Mucosa of rectum (tissue), 2 donors: Measurements from ENCODE around the gene CBX4.

Experiments
- H3K27ac ChIP-seq, 2 donors: one replicate each; pipeline ENCODE4 v1.7.0; 2013; ENCODE audit warnings: inconsistent platforms in 2 of 2, low read depth in 2 of 2, low read length in 2 of 2
- H3K27me3 ChIP-seq, 2 donors: one replicate each; pipeline ENCODE4 v1.7.0; 2013; ENCODE audit warnings: low read length in 2 of 2; ENCODE audit not compliant: control insufficient read depth in 2 of 2, insufficient read depth in 2 of 2
- H3K36me3 ChIP-seq, 2 donors: one replicate each; pipeline ENCODE4 v1.7.0; 2013; ENCODE audit warnings: low read length in 2 of 2; ENCODE audit not compliant: control insufficient read depth in 2 of 2, insufficient read depth in 2 of 2
- H3K4me1 ChIP-seq, 2 donors: one replicate each; pipeline ENCODE4 v1.7.0; 2013; ENCODE audit warnings: low read length in 2 of 2, mild to moderate bottlenecking in 1 of 2; ENCODE audit not compliant: control insufficient read depth in 2 of 2, insufficient read depth in 2 of 2
- H3K4me3 ChIP-seq, 2 donors: one replicate each; pipeline ENCODE4 v1.7.0; 2013; ENCODE audit warnings: low read length in 2 of 2
- H3K9ac ChIP-seq, 2 donors: one replicate each; pipeline ENCODE4 v1.7.0; 2013; ENCODE audit warnings: low read length in 2 of 2, low read depth in 1 of 2, mild to moderate bottlenecking in 1 of 2
- H3K9me3 ChIP-seq, 2 donors: one replicate each; pipeline ENCODE4 v1.7.0; 2013; ENCODE audit warnings: low read length in 2 of 2; ENCODE audit not compliant: control insufficient read depth in 2 of 2
- donor health status: healthy.
- donor health status: Normal muscosa, but diverticular disease.

CBX4 gene

DNA sequence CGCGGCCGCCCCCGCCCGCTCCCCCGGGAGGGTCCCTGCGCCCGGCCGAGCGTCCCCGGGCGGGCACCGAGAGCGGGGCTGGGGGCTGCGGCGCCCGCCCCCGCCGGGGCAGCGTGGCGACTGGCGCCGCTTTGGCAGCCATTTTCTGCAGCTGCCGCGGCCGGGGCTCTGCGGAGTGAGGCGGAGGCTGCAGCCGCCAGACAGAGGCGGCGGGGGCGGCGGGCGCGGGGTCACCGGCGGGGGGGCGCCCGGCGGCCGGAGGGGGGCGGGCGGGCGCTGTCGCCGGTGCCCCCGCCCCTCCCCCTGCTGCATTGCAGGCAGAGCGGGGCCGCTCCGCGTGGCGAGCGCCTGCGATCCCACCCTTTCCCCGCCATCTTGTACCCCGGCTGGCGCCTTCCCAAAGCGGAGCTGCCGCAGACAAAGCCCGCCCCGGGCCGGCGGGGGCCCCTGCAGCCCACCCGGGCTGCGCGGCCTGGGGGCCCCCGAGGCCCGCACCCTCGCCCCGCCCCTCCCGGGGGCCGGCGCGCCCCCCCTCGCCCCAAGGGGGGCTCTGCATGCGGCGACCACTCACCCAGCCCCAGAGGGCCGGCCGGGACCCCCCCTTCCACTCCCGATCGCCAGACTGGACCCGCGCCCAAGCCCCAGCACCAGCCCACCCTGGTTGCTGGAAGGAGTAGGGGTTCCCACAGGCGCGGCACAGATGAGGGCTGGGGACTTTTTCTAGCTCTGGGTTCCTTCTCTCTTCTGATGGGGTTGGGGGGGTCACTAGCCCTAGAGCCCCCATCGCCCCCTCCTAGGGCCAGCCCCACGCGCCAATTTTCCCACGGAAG lies 25.7 kb downstream of the CBX4 start:
- Histone ChIP-seq H3K27ac (no peak overlapping the region), H3K36me3 (no peaks in the 10 kb centered on the region), H3K9me3 (no peaks in the 10 kb centered on the region), H3K4me1 (peaks cover 20 to 34% of the 10 kb centered on the region in 2 donors), H3K9ac (no peak overlapping the region), H3K4me3 (no peak overlapping the region), H3K27me3 (peaks cover 60 to 63% of the 10 kb centered on the region in 2 donors)

DNA sequence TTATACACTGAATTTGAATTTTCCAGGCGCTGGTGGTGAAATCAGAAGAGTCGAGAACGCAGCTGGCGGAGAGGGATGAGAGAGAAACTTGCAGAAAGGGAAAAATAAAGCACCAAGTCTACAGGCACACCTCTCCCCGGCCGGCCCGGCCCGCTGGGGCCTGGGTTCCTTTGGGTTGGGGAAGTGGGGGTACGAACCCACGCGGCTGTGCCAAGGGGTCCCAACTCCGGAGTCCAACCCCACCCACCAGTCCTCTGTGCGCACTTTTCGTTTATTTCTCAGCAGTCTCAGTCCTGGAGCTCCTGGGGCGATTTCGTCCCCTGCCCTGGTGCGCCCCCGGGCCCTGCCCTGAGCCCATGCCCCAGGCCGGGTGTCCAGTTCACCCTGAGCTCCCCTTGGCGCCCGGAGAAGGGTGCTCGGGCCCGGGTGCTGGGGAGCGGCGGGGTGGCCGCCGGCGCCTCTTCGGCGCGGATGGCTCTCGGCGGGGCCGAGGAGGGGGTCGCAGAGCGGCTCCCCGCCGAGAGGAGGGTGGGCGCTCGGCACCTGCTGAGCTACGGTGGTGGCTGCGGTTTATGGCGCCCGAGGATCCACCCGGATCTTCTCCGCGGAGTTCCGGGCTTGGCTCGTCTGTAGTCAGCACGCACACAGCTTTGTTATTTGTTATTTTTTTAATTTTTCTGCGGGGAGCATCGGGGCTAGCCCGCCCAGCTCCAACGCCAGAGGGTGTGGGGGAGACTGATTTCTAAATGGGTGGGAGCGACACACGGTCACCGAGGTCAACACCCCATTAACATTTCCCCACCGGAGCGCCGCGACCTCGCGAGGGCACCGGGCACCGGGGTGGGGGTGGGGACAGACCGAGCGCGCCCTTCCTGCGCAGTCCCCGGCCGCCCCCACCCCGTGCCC lies 26.6 kb downstream of the CBX4 start:
- no peak overlapping the region for H3K27ac ChIP-seq
- H3K27me3 ChIP-seq, result peaks cover 62 to 66% of the 10 kb centered on the region in 2 donors
- H3K9ac ChIP-seq, result no peak overlapping the region
- peak overlapping the region; percentile 26 to 38 for H3K4me3 ChIP-seq
- no peaks in the 10 kb centered on the region for H3K9me3 ChIP-seq
- no peaks in the 10 kb centered on the region for H3K36me3 ChIP-seq
- H3K4me1 ChIP-seq, result peaks cover 20 to 34% of the 10 kb centered on the region in 2 donors

GRCh38 chr17:79811868-79812352 lies 27.3 kb downstream of the CBX4 start:
- Histone ChIP-seq H3K4me3 (no peak overlapping the region), H3K27me3 (peaks cover 67 to 71% of the 10 kb centered on the region in 2 donors)

GRCh38 chr17:79811011-79811867 lies 28.0 kb downstream of the CBX4 start:
- no peaks in the 10 kb centered on the region for H3K9me3 ChIP-seq
- peaks cover 67 to 71% of the 10 kb centered on the region in 2 donors for H3K27me3 ChIP-seq
- no peak overlapping the region for H3K27ac ChIP-seq
- no peak overlapping the region for H3K4me3 ChIP-seq
- no peak overlapping the region for H3K9ac ChIP-seq
- H3K4me1 ChIP-seq, result peaks cover 20 to 34% of the 10 kb centered on the region in 2 donors
- no peaks in the 10 kb centered on the region for H3K36me3 ChIP-seq

More at GRCh38 chr17:79811868-79812352, 27.3 kb downstream of the CBX4 start:
- H3K4me1 ChIP-seq, result peaks cover 20 to 34% of the 10 kb centered on the region in 2 donors
- H3K9me3 ChIP-seq, result no peaks in the 10 kb centered on the region
- no peak overlapping the region for H3K9ac ChIP-seq
- no peak overlapping the region for H3K27ac ChIP-seq
- no peaks in the 10 kb centered on the region for H3K36me3 ChIP-seq

DNA sequence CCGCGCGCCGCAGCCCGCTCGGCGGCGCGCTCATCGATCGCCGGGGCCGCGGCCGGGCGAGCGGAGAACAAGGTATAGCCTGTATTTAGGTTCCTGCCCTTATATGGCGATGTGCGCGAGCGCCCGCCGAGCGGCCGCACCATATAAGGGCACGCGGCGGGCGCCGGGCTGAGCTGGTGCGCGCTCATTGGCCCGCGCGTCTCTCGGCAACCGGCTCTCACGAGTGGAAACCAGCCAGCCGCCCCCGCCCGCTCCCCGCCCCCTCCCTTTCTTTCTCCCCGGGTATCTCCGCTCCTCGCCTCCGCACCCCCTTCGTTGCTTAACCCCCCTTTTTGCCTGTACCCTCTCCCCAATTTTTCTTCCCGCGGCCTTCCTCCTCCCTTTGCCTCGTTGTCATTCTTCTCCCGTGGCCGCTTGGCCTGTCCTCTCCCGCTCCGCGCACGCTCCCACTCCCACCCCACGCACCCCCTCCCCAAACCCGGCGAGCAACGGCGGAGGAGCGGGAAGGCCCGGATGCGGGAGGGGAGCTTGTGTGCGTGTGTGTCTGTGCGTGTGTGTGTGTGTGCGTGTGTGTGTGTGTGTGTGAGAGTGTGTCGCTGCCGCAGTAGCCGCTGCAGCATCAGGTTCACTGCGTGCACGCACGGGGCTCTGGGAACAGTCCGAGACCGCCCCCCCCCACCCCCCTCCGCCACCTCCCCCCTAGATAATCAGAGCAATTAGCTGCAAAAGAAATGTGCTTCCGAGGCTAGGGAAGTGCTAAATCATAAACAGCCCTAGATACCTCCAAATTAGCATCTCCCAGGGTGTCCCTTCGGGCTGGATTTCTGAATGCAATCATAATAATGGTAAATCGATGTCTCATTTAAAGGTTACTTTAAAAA lies 28.9 kb downstream of the CBX4 start:
- H3K9ac ChIP-seq, result no peak overlapping the region
- no peaks in the 10 kb centered on the region for H3K36me3 ChIP-seq
- H3K27me3 ChIP-seq, result peaks cover 70 to 71% of the 10 kb centered on the region in 2 donors
- H3K4me1 ChIP-seq, result peaks cover 19 to 32% of the 10 kb centered on the region in 2 donors
- no peak overlapping the region for H3K27ac ChIP-seq
- no peak overlapping the region for H3K4me3 ChIP-seq
- no peaks in the 10 kb centered on the region for H3K9me3 ChIP-seq

DNA sequence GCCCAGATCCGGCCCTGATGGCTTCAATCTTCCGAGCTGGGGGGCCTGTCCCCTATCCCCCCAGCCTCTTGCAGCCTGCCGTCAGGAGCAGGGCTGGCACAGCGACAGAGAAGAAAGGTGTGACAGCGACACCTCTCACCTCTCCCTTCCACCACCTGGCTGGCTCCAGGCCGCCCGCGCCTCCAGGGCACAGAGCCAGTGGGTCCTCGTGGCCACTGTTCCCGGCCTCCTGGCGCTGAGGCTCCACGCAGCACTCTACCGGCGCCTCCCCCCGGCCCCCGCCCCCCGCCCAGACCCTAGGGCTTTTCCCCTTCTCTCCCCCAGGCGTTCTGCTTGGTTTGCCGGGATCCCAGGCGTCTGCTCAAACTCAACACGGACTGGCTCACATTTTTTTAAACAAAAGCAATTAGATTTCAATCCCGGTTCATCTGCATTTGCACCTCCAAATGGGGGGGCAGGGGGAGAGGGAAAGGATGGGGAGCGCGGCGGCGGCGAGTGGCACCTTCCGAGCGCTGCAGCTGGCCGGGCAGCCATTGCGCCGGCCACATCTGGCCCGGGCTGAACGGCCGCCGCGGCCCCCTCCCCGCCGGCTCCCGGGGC lies 29.6 kb downstream of the CBX4 start:
- H3K4me3 ChIP-seq, result no peak overlapping the region
- no peaks in the 10 kb centered on the region for H3K9me3 ChIP-seq
- H3K36me3 ChIP-seq, result no peaks in the 10 kb centered on the region

GRCh38 chr17:79808763-79809529 lies 30.3 kb downstream of the CBX4 start:
- no peaks in the 10 kb centered on the region for H3K36me3 ChIP-seq
- H3K27ac ChIP-seq, result no peak overlapping the region
- no peak overlapping the region for H3K4me3 ChIP-seq
- peak overlapping the region in 1 of 2 donors; percentile 23 for H3K9ac ChIP-seq
- no peaks in the 10 kb centered on the region for H3K9me3 ChIP-seq
- peaks cover 18 to 28% of the 10 kb centered on the region in 2 donors for H3K4me1 ChIP-seq
- peaks cover 77 to 79% of the 10 kb centered on the region in 2 donors for H3K27me3 ChIP-seq

More for the DNA sequence above, 29.6 kb downstream of the CBX4 start:
- Histone ChIP-seq H3K9ac (peak overlapping the region in 1 of 2 donors; percentile 23), H3K4me1 (peaks cover 18 to 29% of the 10 kb centered on the region in 2 donors), H3K27me3 (peaks cover 76 to 77% of the 10 kb centered on the region in 2 donors), H3K27ac (no peak overlapping the region)
